HEK293 (cell line): Measurements from ENCODE around the gene LHFPL2.

Source experiments
- CTCF ChIA-PET: fragments of 350-600 bp; formaldehyde crosslinking; extraction: SDS; loops from one replicate; lab custom pipeline; 2021; ENCODE audit warnings: antibody characterized with exemption; lab: Yijun Ruan, JAX
- POLR2A ChIA-PET: fragments of 300-600 bp; formaldehyde crosslinking; extraction: SDS; loops from one replicate; lab custom pipeline; 2020; ENCODE audit warnings: antibody characterized with exemption, inconsistent platforms; lab: Yijun Ruan, JAX
- H3K27ac ChIP-seq: fragments of 200-500 bp; sonication (Bioruptor generic); 2 replicates; pipeline ENCODE4 v1.5.1; 2014; ENCODE audit warnings: low read depth, low read length, control low read depth, inconsistent platforms; ENCODE audit errors: extremely low read depth
- H3K36me3 ChIP-seq, 2 experiments: fragments of 200-500 bp in 1 of 2; sonication (Bioruptor generic) in 1 of 2; 1 replicate in 1 of 2; 2 replicates in 1 of 2; pipeline ENCODE4 v1.5.1; 2014 to 2017; ENCODE audit warnings: inconsistent platforms in 2 of 2, low read length in 2 of 2; ENCODE audit not compliant: control insufficient read depth in 2 of 2, insufficient read depth in 1 of 2
- H3K4me1 ChIP-seq: fragments of 200-500 bp; sonication (Bioruptor generic); 2 replicates; pipeline ENCODE4 v1.5.1; 2014; ENCODE audit warnings: mild to moderate bottlenecking, low read length, inconsistent platforms; ENCODE audit not compliant: control insufficient read depth, insufficient read depth
- H3K4me3 ChIP-seq: 2 replicates; pipeline ENCODE4 v1.5.1; 2011; ENCODE audit warnings: low read depth, mild to moderate bottlenecking, control low read depth, low read length, moderate library complexity
- H3K9me3 ChIP-seq: fragments of 200-500 bp; sonication (Bioruptor generic); 2 replicates; pipeline ENCODE4 v1.5.1; 2014; ENCODE audit warnings: low read depth, low read length, inconsistent platforms; ENCODE audit not compliant: control insufficient read depth, insufficient read depth
- GFI1B ChIP-seq: fragments of 450-650 bp; formaldehyde crosslinking; IDR thresholded peaks from 2 replicates; pipeline ENCODE4 v1.5.1; 2016; ENCODE audit warnings: missing biosample characterization, missing genetic modification characterization
- KLF8 ChIP-seq: fragments of 450-650 bp; formaldehyde crosslinking; IDR thresholded peaks from 2 replicates; pipeline ENCODE4 v1.5.1; 2016; ENCODE audit warnings: missing biosample characterization, missing genetic modification characterization
- MYNN ChIP-seq: fragments of 450-650 bp; formaldehyde crosslinking; IDR thresholded peaks from 2 replicates; pipeline ENCODE4 v1.5.1; 2016; ENCODE audit warnings: missing biosample characterization, missing genetic modification characterization, borderline replicate concordance
- OSR2 ChIP-seq: fragments of 450-650 bp; formaldehyde crosslinking; IDR thresholded peaks from 2 replicates; pipeline ENCODE4 v1.5.1; 2016; ENCODE audit warnings: missing biosample characterization, missing genetic modification characterization
- OVOL3 ChIP-seq: fragments of 450-650 bp; formaldehyde crosslinking; IDR thresholded peaks from 2 replicates; pipeline ENCODE4 v1.5.1; 2016; ENCODE audit warnings: missing biosample characterization, missing genetic modification characterization
- ZBTB17 ChIP-seq: fragments of 450-650 bp; formaldehyde crosslinking; IDR thresholded peaks from 2 replicates; pipeline ENCODE4 v1.5.1; 2016; ENCODE audit warnings: missing biosample characterization, missing genetic modification characterization
- ZBTB20 ChIP-seq: fragments of 450-650 bp; formaldehyde crosslinking; IDR thresholded peaks from 2 replicates; pipeline ENCODE4 v1.5.1; 2016; ENCODE audit warnings: missing biosample characterization, missing genetic modification characterization
- ZIC2 ChIP-seq: fragments of 450-650 bp; formaldehyde crosslinking; IDR thresholded peaks from 2 replicates; pipeline ENCODE4 v1.5.1; 2016; ENCODE audit warnings: missing biosample characterization, missing genetic modification characterization
- ZNF169 ChIP-seq: fragments of 450-650 bp; formaldehyde crosslinking; IDR thresholded peaks from 2 replicates; pipeline ENCODE4 v1.5.1; 2016; ENCODE audit warnings: missing biosample characterization, missing genetic modification characterization
- ZNF184 ChIP-seq: fragments of 450-650 bp; IDR thresholded peaks from 2 replicates; pipeline ENCODE4 v1.5.1; 2018; ENCODE audit warnings: missing biosample characterization, mild to moderate bottlenecking, missing genetic modification characterization
- ZNF202 ChIP-seq: fragments of 450-650 bp; formaldehyde crosslinking; IDR thresholded peaks from 2 replicates; pipeline ENCODE4 v1.5.1; 2016; ENCODE audit warnings: missing biosample characterization, missing genetic modification characterization, borderline replicate concordance
- ZNF366 ChIP-seq: fragments of 450-650 bp; formaldehyde crosslinking; conservative IDR thresholded peaks from 2 replicates; pipeline ENCODE4 v1.5.1; 2016; ENCODE audit warnings: missing biosample characterization, missing genetic modification characterization
- ZNF423 ChIP-seq: fragments of 450-650 bp; formaldehyde crosslinking; IDR thresholded peaks from 2 replicates; pipeline ENCODE4 v1.5.1; 2016; ENCODE audit warnings: missing biosample characterization, missing genetic modification characterization
- ZNF624 ChIP-seq: fragments of 450-650 bp; formaldehyde crosslinking; IDR thresholded peaks from 2 replicates; pipeline ENCODE4 v1.5.1; 2017; ENCODE audit warnings: missing biosample characterization, missing genetic modification characterization
- ZNF629 ChIP-seq: fragments of 450-650 bp; formaldehyde crosslinking; IDR thresholded peaks from 2 replicates; pipeline ENCODE4 v1.5.1; 2017; ENCODE audit warnings: missing biosample characterization, missing genetic modification characterization
- ZNF670 ChIP-seq: fragments of 450-650 bp; formaldehyde crosslinking; IDR thresholded peaks from 2 replicates; pipeline ENCODE4 v1.5.1; 2016; ENCODE audit warnings: missing biosample characterization, missing genetic modification characterization, low read depth
- ZXDB ChIP-seq: fragments of 450-650 bp; formaldehyde crosslinking; IDR thresholded peaks from 2 replicates; pipeline ENCODE4 v1.5.1; 2016; ENCODE audit warnings: missing biosample characterization, missing genetic modification characterization
- TF ChIP-seq, protein P1 (sequence below): fragments of 450-650 bp; formaldehyde crosslinking; IDR thresholded peaks from 2 replicates; pipeline ENCODE4 v1.5.1; 2016; ENCODE audit warnings: missing biosample characterization, missing genetic modification characterization
- TF ChIP-seq, protein P2 (sequence below): fragments of 450-650 bp; formaldehyde crosslinking; IDR thresholded peaks from 2 replicates; pipeline ENCODE4 v1.5.1; 2017; ENCODE audit warnings: missing biosample characterization, missing genetic modification characterization
- TF ChIP-seq, protein P3 (sequence below): fragments of 450-650 bp; IDR thresholded peaks from 2 replicates; pipeline ENCODE4 v1.5.1; 2018; ENCODE audit warnings: missing biosample characterization, mild to moderate bottlenecking, missing genetic modification characterization
- TF ChIP-seq, protein P4 (sequence below): fragments of 450-650 bp; formaldehyde crosslinking; IDR thresholded peaks from 2 replicates; pipeline ENCODE4 v1.5.1; 2017; ENCODE audit warnings: missing biosample characterization, missing genetic modification characterization
- TF ChIP-seq, protein P5 (sequence below): fragments of 450-650 bp; formaldehyde crosslinking; IDR thresholded peaks from 2 replicates; pipeline ENCODE4 v1.5.1; 2017; ENCODE audit warnings: missing biosample characterization, missing genetic modification characterization
- TF ChIP-seq, protein P6 (sequence below): fragments of 450-650 bp; formaldehyde crosslinking; IDR thresholded peaks from 2 replicates; pipeline ENCODE4 v1.5.1; 2016; ENCODE audit warnings: missing biosample characterization, missing genetic modification characterization
- TF ChIP-seq, protein P7 (sequence below): fragments of 450-650 bp; formaldehyde crosslinking; IDR thresholded peaks from 2 replicates; pipeline ENCODE4 v1.5.1; 2016; ENCODE audit warnings: missing biosample characterization, missing genetic modification characterization

LHFPL2 gene

DNA sequence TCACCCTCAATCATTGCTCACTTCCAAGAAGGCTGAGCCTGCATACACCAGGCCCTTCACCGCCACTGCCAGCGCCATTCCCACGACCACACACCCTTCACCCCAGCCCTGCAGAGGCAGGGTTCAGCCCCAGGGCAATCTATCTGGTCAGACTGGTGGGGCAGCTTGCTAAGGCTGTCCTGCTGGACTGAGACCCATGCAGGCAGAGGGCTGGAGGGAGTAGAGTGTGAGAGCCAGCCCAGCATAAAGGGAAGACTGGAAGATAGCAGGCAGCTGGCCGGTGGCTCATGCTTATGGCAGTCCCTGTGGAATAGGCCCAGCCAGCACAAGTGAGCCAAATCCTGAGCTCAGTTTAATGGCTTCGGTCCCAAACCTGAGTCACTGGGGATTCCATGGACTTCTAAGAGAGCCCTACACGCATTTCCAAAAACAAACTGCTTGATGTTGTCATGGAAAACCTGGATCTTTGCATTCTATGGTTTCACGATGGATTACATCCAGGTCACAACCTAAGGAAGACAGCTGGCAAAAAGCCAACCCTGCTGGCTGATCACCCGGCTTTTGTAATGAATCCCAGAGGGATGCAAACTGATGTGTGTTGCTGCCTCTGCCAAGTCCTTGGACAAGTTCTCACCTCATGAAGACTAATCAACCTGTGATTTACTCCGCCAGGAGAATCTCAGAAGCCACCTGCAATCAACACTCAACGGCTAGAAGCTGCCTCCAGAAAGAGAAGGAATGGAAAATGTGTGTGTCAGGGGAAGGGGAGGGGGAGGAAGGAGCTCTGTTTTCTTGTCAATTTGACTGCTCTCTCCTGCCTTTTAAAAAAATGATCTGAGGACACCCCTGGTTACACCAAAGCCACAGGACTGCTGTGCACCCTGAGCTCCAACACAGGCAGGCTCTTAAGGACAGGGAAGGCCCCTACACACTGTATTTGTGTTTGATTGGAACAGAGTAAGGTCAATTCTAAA lies 143.6 kb downstream of the LHFPL2 start:
- H3K4me3 ChIP-seq, result no peak overlapping the region
- peaks cover 52% of the 10 kb centered on the region for H3K4me1 ChIP-seq
- POLR2A ChIA-PET, result interaction anchor here (1.0 kb wide), 1 partner anchor 210 kb away, joined by 3 read pairs; the partner anchor contains the start of gene AP3B1
- H3K27ac ChIP-seq, result peak overlapping the region; percentile 47; the same call in 1 of the 2 replicates
- H3K9me3 ChIP-seq, result no peaks in the 10 kb centered on the region
- H3K36me3 ChIP-seq, result no peaks in the 10 kb centered on the region
- CTCF ChIA-PET, result interaction anchor here (0.5 to 1.6 kb wide), 6 partner anchors 29 to 520 kb away, joined by 3 to 8 read pairs (median 5); no protein-coding TSS in a partner anchor
- TF ChIP-seq, protein P1, sequence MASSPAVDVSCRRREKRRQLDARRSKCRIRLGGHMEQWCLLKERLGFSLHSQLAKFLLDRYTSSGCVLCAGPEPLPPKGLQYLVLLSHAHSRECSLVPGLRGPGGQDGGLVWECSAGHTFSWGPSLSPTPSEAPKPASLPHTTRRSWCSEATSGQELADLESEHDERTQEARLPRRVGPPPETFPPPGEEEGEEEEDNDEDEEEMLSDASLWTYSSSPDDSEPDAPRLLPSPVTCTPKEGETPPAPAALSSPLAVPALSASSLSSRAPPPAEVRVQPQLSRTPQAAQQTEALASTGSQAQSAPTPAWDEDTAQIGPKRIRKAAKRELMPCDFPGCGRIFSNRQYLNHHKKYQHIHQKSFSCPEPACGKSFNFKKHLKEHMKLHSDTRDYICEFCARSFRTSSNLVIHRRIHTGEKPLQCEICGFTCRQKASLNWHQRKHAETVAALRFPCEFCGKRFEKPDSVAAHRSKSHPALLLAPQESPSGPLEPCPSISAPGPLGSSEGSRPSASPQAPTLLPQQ (tag by site-specific recombination), result 0 out of 2 replicates have a peak, but pooled peaks have one; percentile 57
- TF ChIP-seq KLF8 (tag by site-specific recombination), result peak; percentile 58
- no peak for TF ChIP-seq ZNF624 (tag by site-specific recombination)
- peak; percentile 88 for TF ChIP-seq ZNF184 (tag by site-specific recombination)
- TF ChIP-seq ZNF202 (tag by site-specific recombination), result no peak
- TF ChIP-seq, protein P2, sequence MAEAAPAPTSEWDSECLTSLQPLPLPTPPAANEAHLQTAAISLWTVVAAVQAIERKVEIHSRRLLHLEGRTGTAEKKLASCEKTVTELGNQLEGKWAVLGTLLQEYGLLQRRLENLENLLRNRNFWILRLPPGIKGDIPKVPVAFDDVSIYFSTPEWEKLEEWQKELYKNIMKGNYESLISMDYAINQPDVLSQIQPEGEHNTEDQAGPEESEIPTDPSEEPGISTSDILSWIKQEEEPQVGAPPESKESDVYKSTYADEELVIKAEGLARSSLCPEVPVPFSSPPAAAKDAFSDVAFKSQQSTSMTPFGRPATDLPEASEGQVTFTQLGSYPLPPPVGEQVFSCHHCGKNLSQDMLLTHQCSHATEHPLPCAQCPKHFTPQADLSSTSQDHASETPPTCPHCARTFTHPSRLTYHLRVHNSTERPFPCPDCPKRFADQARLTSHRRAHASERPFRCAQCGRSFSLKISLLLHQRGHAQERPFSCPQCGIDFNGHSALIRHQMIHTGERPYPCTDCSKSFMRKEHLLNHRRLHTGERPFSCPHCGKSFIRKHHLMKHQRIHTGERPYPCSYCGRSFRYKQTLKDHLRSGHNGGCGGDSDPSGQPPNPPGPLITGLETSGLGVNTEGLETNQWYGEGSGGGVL (tag by site-specific recombination), result no peak
- TF ChIP-seq GFI1B, result peak; percentile 88
- TF ChIP-seq, protein P3, sequence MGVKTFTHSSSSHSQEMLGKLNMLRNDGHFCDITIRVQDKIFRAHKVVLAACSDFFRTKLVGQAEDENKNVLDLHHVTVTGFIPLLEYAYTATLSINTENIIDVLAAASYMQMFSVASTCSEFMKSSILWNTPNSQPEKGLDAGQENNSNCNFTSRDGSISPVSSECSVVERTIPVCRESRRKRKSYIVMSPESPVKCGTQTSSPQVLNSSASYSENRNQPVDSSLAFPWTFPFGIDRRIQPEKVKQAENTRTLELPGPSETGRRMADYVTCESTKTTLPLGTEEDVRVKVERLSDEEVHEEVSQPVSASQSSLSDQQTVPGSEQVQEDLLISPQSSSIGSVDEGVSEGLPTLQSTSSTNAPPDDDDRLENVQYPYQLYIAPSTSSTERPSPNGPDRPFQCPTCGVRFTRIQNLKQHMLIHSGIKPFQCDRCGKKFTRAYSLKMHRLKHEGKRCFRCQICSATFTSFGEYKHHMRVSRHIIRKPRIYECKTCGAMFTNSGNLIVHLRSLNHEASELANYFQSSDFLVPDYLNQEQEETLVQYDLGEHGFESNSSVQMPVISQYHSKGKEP (tag by site-specific recombination), result 0 out of 2 replicates have a peak, but pooled peaks have one; percentile 60
- 0 out of 2 replicates have a peak, but pooled peaks have one; percentile 13 for TF ChIP-seq ZNF423 (tag by site-specific recombination)
- no peak for TF ChIP-seq MYNN (tag by site-specific recombination)
- peak; percentile 96 for TF ChIP-seq ZNF629 (tag by site-specific recombination)
- TF ChIP-seq, protein P4, sequence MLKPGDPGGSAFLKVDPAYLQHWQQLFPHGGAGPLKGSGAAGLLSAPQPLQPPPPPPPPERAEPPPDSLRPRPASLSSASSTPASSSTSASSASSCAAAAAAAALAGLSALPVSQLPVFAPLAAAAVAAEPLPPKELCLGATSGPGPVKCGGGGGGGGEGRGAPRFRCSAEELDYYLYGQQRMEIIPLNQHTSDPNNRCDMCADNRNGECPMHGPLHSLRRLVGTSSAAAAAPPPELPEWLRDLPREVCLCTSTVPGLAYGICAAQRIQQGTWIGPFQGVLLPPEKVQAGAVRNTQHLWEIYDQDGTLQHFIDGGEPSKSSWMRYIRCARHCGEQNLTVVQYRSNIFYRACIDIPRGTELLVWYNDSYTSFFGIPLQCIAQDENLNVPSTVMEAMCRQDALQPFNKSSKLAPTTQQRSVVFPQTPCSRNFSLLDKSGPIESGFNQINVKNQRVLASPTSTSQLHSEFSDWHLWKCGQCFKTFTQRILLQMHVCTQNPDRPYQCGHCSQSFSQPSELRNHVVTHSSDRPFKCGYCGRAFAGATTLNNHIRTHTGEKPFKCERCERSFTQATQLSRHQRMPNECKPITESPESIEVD (tag by site-specific recombination), result peak; percentile 47; the same call in 1 of the 2 replicates
- no peak for TF ChIP-seq OVOL3
- peak; percentile 82 for TF ChIP-seq ZXDB (tag by site-specific recombination)
- no peak for TF ChIP-seq ZNF670 (tag by site-specific recombination)
- TF ChIP-seq OSR2 (tag by site-specific recombination), result peak; percentile 85
- TF ChIP-seq, protein P5, sequence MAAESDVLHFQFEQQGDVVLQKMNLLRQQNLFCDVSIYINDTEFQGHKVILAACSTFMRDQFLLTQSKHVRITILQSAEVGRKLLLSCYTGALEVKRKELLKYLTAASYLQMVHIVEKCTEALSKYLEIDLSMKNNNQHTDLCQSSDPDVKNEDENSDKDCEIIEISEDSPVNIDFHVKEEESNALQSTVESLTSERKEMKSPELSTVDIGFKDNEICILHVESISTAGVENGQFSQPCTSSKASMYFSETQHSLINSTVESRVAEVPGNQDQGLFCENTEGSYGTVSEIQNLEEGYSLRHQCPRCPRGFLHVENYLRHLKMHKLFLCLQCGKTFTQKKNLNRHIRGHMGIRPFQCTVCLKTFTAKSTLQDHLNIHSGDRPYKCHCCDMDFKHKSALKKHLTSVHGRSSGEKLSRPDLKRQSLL (tag by site-specific recombination), result no peak
- TF ChIP-seq ZNF366 (tag by site-specific recombination), result peak; percentile 74
- TF ChIP-seq, protein P6, sequence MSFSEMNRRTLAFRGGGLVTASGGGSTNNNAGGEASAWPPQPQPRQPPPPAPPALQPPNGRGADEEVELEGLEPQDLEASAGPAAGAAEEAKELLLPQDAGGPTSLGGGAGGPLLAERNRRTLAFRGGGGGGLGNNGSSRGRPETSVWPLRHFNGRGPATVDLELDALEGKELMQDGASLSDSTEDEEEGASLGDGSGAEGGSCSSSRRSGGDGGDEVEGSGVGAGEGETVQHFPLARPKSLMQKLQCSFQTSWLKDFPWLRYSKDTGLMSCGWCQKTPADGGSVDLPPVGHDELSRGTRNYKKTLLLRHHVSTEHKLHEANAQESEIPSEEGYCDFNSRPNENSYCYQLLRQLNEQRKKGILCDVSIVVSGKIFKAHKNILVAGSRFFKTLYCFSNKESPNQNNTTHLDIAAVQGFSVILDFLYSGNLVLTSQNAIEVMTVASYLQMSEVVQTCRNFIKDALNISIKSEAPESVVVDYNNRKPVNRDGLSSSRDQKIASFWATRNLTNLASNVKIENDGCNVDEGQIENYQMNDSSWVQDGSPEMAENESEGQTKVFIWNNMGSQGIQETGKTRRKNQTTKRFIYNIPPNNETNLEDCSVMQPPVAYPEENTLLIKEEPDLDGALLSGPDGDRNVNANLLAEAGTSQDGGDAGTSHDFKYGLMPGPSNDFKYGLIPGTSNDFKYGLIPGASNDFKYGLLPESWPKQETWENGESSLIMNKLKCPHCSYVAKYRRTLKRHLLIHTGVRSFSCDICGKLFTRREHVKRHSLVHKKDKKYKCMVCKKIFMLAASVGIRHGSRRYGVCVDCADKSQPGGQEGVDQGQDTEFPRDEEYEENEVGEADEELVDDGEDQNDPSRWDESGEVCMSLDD (tag by site-specific recombination), result no peak
- TF ChIP-seq, protein P7, sequence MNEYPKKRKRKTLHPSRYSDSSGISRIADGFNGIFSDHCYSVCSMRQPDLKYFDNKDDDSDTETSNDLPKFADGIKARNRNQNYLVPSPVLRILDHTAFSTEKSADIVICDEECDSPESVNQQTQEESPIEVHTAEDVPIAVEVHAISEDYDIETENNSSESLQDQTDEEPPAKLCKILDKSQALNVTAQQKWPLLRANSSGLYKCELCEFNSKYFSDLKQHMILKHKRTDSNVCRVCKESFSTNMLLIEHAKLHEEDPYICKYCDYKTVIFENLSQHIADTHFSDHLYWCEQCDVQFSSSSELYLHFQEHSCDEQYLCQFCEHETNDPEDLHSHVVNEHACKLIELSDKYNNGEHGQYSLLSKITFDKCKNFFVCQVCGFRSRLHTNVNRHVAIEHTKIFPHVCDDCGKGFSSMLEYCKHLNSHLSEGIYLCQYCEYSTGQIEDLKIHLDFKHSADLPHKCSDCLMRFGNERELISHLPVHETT (tag by site-specific recombination), result peak; percentile 68; the same call in 1 of the 2 replicates
- TF ChIP-seq ZIC2 (tag by site-specific recombination), result peak; percentile 33
- no peak for TF ChIP-seq ZNF169
- peak; percentile 58 for TF ChIP-seq ZBTB17 (tag by site-specific recombination)
- no peak; the same call in 1 of the 2 replicates for TF ChIP-seq ZBTB20 (tag by site-specific recombination)
